Peyer's patch (tissue), 4 donors: ENCODE data around the gene YWHAE.

Experiments
- POLR2A ChIP-seq, 2 donors: fragments of 450-650 bp; IDR thresholded peaks; one replicate each; pipeline ENCODE4 v1.5.1; 2017; ENCODE audit warnings: antibody characterized with exemption in 2 of 2, mild to moderate bottlenecking in 2 of 2, moderate library complexity in 2 of 2
- TF ChIP-seq, protein P1 (sequence below), 6 experiments: fragments of 450-650 bp in 4 of 6; fragments of 200-600 bp in 2 of 6; sonication (generic) in 1 of 6; IDR thresholded peaks; one replicate each; pipeline ENCODE4 v1.5.1; 2017 to 2019; ENCODE audit warnings: antibody characterized with exemption in 6 of 6, mild to moderate bottlenecking in 3 of 6, moderate library complexity in 1 of 6

DNA sequence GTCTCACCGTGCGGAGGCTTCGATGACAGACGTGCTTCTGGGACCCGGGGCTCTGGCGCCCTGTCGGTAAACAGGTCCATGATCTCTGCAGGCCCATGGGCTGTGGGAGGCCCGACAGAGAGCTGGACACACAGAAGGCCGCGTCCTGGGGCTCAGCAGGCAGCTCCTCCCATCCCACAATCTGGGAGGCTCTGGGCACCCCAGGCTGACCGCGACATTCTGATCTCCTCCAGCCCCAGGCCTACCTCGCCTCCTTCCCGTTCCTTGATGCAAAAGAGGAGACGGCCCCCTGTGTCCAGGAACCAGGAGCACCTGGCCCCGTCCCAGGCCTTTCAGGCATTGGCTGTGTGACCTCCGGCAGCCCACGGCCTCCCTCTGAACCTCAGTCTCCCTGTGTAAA is 97.3 kb downstream of the YWHAE start:
- TF ChIP-seq, protein P1, sequence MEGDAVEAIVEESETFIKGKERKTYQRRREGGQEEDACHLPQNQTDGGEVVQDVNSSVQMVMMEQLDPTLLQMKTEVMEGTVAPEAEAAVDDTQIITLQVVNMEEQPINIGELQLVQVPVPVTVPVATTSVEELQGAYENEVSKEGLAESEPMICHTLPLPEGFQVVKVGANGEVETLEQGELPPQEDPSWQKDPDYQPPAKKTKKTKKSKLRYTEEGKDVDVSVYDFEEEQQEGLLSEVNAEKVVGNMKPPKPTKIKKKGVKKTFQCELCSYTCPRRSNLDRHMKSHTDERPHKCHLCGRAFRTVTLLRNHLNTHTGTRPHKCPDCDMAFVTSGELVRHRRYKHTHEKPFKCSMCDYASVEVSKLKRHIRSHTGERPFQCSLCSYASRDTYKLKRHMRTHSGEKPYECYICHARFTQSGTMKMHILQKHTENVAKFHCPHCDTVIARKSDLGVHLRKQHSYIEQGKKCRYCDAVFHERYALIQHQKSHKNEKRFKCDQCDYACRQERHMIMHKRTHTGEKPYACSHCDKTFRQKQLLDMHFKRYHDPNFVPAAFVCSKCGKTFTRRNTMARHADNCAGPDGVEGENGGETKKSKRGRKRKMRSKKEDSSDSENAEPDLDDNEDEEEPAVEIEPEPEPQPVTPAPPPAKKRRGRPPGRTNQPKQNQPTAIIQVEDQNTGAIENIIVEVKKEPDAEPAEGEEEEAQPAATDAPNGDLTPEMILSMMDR (IDR thresholded peaks at IDR 0.05) = no peak
- TF ChIP-seq POLR2A (IDR thresholded peaks at IDR 0.05) = no peak
